Raji (cell line): ENCODE measurements around the gene PGAP3.

ENCODE experiments used
- POLR2A ChIP-seq: IDR thresholded peaks from 2 replicates; pipeline ENCODE4 v1.6.1; 2011; ENCODE audit warnings: low read depth, low read length, control low read depth; ENCODE audit not compliant: insufficient read depth

PGAP3 gene

DNA sequence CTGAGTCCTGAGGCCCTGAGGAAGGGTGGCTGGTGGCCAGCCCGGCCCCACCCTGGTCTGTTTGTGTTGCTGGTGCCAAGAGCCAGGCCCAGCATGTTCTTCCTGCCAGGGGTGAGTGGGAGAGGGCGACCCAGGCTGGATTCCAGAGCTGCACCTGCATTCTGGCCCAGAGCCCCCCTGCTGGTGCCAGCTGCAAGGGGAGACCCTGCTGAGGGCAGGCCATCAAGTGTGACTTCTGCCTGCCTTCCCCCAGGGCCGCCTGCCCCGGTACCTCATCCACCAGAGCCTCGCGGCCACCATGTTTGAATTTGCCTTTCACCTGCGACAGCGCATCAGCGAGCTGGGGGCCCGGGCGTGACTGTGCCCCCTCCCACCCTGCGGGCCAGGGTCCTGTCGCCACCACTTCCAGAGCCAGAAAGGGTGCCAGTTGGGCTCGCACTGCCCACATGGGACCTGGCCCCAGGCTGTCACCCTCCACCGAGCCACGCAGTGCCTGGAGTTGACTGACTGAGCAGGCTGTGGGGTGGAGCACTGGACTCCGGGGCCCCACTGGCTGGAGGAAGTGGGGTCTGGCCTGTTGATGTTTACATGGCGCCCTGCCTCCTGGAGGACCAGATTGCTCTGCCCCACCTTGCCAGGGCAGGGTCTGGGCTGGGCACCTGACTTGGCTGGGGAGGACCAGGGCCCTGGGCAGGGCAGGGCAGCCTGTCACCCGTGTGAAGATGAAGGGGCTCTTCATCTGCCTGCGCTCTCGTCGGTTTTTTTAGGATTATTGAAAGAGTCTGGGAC is 25.1 kb downstream of the PGAP3 start:
- no peak for TF ChIP-seq POLR2A

DNA sequence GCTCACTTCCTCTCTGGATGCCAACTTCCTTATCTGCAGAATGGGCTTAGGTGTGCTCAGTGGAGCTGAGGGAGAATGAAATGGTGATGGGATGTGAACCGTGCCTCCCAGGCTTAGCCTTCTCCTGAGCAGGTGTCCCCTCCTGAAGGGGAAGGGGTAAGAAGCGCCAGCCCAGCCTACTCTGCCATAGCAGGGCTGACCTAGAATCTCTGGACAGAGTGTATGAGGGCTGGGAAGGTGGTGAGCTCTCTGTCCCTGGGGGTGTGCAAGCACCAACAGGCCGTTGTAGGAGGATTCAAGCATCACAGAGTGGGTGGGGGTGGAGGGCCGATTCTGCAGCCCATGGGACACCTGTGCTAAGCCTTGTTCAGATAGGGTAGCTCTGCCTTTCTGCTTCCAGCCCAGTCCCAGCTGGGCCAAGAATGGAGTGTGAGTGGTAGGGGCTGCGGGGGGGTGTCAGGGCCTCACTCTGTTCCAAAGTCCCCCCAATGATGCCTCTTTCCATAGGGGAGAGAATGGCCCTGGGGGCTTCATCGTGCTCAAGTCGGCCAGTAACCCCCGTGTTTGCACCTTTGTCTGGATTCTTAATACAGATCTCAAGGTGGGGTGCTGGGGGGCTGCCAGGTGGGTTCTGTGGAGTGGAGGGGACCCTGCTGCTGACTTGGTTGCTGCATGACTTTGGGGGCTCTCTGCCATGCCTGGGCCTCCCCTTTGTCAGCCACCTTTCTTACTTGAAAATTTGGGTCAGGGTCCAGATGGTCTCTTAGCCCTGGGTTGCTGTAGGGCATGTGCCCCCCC is 25.9 kb downstream of the PGAP3 start:
- TF ChIP-seq POLR2A = no peak

DNA sequence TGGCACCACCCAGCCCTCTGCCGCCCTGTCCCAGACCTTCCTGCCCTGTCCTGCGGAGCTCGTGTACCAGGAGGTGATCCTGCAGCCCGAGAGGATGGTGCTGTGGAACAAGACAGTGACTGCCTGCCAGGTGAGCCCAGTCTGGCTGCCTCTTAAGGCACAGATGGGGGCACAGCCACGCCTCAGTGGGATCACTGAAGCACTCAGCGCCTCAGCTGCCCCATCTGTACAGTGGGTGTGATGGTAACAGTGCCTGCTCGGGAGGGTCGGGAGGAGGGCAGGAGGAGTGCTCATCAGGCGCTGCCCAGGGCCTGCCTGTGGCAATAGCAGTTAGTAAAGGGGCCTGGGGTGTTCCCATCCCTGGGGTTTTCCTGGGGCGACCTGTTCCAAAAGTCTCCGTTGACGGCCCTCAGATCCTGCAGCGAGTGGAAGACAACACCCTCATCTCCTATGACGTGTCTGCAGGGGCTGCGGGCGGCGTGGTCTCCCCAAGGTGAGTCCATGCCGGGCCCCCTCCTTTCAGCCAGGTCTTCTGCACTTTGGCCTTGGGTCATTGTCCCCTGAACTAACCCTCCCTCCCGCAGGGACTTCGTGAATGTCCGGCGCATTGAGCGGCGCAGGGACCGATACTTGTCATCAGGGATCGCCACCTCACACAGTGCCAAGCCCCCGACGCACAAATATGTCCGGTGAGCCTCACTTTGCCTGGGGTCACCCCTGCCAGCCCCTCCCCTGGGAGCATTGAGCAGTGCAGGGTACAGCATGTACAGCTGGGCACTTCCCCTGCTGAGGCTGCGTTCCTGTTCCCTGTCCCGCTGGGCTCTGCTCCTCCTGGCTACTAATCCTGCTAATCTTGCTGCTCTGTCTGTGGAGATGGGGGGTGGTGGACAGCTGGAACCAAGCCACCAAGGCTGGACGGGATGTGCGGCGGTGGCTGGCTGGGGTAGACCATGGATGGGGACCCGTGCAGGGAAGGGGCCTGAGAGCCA is 27.2 kb downstream of the PGAP3 start:
- TF ChIP-seq POLR2A = no peak

DNA sequence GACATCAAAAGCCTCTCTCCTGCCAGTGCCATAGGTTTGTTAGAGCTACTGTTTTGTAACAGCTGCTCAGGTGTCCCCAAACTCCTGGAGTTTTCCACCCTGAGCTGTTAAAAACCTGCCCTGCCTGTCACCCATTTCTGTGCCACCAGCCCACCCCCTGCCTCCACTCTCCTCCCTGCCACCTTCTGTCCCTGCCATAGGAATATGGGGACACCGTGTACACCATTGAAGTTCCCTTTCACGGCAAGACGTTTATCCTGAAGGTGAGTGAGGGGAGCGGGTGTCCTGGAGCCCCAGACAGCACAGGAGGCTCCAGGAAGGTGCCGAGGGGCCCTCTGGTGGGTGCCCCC is 27.9 kb downstream of the PGAP3 start:
- TF ChIP-seq POLR2A = no peak

DNA sequence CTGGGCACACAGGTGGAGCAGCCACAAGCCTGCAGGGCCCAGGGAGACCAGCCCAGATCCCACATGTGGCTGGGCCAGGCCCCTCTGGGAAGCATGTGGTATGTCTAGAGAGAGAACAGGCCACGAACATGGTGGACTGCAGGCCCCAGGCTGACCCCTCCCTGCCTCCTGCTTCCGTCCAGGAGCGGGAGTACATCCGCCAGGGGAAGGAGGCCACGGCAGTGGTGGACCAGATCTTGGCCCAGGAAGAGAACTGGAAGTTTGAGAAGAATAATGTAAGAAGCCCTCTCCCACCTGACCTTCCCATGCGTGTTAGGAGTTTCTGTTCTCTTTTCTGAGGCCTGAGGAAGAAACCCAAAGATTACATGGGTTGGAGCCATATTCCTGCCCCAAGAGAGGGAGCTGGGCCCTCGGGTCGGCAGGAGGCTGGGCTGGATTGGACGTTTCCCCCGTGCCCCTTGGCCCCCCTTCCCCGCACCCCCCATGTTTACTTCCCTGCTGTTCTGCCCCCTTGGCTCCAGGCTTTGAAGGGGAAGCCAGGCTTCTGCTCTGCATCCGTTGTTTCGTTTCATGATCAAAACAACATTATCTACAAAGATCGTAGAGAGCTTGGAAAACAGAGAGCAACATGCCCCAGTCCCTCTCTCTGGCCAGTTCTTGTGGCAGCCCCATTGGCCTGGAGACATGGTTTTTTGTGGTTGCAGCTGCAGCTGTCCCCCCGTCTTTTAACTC is 28.4 kb downstream of the PGAP3 start:
- no peak for TF ChIP-seq POLR2A

DNA sequence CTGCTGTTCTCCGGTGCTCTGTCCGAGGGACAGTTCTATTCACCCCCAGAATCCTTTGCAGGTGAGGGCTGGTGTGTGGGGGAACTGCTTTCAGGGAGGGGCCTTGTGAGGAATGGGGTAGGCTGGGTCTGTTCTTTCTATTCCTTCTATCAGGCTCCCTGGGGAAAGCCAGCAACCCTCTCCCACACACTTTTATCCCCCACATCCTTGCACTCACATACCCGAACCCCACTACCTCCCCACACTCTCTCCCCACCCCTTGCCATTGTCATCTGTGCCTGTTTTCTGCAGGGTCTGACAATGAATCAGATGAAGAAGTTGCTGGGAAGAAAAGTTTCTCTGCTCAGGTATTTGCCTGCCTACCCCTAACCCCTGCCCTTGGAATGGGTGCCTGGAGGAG is 29.1 kb downstream of the PGAP3 start:
- TF ChIP-seq POLR2A = no peak

DNA sequence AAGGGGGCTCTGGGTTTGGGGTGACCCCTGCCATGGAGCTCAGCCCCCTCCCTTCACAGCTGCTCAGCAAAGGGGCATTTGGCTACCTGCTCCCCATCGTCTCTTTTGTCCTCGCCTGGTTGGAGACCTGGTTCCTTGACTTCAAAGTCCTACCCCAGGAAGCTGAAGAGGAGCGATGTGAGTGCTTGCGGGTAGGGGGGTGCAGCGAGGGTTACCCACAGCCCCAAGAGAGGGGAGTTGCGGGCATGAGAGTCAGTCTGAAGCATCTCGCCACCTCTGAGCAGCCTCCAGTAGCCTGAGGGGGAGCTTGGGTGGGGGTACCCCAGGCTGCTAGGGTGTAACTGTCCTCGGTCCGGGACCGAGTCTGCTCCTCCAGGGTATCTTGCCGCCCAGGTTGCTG is 29.5 kb downstream of the PGAP3 start:
- TF ChIP-seq POLR2A = no peak

DNA sequence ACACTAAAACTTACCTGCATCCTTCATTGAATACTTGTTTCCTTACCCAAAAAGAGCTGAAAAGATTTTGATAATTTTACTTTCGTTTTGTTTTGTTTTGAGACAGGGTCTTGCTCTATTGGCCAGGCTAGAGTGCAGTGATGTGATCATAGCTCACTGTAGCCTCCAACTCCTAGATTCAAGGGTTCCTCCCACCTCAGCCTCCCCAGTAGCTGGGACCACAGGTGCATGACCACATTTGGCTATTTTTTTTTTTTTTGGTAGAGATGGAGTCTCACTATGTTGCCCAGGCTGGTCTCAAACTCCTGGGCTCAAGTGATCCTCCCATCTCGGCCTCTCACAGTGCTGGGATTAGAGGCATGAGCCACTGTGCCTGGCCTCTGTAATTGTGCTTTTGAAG is 32.8 kb downstream of the PGAP3 start:
- no peak for TF ChIP-seq POLR2A

DNA sequence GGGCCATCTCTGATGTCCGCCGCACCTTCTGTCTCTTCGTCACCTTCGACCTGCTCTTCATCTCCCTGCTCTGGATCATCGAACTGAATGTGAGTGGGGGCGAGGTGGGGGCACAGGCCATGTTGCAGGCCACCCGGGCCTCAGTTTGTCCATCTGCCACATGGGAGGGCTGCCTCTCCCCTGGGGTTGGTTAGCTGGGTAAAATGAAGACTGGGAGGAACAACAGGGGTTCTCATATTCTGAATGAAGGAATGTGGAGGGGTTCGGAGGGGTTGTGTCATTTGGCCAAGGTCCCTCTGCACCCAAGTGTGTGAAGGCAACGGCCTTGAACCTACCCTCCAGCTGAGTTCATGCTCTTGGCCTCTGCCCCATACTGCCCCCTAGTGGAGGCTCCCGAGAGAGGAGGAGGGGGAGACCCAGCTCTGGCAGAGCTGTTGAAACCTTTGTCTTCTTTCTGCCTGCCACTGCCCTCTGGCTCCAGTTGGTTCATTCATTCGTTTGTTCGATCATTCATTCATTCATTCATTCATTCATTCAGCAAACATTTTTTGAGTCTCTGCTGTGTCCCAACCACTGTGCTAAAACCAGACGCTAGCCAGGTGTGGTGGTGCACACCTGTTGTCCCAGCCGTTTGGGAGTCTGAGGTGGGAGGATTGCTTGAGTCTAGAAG is 34.1 kb downstream of the PGAP3 start:
- no peak for TF ChIP-seq POLR2A

DNA sequence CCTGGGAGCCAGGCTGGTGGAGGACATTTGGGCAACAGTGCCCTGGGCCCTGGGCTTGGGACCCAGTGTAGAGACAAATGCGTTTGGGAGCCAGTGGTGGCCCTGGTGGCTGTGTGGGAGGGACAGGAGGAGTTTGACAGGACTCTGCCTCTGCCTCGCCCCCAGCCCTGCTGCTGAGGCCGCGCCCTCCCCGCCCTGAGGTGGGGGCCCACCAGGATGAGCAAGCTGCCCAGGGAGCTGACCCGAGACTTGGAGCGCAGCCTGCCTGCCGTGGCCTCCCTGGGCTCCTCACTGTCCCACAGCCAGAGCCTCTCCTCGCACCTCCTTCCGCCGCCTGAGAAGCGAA is 34.6 kb downstream of the PGAP3 start:
- no peak for TF ChIP-seq POLR2A

DNA sequence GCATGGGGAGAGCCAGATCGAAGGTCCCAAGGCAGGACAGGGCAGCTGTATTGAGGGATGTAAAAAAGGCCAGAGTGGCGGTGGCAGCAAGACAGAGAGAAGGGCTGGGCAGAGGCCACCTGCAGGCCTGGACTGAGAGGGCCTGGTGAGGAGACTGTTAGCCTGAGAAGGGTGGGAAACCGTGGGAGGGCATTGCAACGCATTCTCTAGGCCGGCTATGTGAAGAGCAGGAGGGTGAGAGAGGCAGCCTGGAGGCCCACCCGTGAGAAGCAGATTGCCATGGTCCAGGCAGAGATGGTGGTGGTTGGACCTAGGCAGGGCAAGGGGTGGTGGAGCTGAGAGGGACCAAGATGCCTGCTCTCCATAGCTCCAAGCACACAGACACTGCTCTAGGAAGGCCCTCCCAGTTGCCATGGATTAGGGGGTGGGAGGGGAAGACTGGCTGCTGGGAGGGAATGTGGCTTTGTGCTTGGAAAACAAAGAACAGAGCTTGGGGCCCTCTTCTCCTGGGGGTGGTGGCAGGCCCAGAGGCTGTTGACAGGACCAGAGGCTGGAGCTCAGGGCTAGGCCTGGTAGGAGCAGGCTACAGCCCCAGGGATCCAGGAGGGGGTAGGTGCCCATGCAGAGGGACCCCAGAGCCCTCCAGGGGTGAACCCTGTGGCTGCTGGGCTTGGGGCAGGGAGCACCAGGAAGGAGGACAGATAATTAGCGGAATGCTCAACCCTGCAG is 35.1 kb downstream of the PGAP3 start:
- TF ChIP-seq POLR2A = no peak

DNA sequence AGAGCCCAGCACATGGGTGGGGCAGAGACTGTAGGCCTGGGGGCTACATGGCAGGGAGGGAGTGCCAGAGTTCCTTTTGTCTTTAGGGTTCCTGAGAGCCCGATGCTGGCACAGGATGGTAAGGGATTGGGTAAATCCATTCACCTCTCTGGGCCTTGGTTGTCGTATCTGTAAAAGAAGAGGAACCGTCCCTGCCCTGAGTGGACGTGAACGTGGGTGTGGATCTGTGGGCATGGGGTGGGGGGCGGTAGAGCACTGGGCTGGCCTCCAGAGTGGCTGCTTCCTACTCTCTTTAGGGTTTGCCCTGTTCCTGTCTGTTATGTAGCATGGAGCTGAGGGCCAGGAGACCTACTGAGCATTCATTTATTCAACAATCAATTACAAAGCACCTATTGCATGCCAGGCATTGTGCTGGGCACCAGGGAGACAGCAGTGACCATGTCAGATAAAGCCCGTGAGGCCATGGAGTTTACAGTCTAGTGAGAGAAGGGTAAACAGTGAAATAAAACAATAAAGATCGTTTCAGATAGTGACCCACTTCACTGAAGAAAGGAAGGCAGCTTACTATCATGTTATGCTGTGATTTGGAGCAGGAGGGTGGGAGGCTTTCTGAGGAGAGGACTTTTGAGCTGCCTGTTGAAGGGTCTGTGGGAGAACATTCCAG is 35.8 kb downstream of the PGAP3 start:
- no peak for TF ChIP-seq POLR2A

DNA sequence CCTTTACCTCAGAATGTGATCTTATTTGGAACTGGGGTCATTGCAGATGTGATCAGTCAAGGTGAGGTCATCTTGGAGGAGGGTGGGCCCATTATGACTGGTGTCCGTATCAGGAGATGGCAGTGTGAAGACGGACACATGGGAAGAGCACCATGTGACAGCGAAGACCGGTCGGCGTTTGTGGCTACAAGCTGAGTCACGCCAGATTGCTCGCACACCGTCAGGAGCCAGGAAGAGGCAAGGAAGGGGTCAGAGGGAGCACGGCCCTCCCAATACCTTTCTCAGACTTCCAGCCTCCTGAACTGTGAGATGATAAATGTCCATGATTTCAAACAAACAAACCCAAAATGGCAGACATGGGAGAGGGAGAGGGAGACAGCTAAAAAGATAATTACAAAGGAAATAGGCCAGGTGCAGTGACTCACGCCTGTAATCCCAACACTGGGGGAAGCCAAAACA is 37.7 kb downstream of the PGAP3 start:
- TF ChIP-seq POLR2A = no peak
